Measurements from ENCODE around the gene P3H3.
A peak's percentile ranks its signal among the peaks of the same experiment; 100 is the strongest.

The P3H3 gene

DNA sequence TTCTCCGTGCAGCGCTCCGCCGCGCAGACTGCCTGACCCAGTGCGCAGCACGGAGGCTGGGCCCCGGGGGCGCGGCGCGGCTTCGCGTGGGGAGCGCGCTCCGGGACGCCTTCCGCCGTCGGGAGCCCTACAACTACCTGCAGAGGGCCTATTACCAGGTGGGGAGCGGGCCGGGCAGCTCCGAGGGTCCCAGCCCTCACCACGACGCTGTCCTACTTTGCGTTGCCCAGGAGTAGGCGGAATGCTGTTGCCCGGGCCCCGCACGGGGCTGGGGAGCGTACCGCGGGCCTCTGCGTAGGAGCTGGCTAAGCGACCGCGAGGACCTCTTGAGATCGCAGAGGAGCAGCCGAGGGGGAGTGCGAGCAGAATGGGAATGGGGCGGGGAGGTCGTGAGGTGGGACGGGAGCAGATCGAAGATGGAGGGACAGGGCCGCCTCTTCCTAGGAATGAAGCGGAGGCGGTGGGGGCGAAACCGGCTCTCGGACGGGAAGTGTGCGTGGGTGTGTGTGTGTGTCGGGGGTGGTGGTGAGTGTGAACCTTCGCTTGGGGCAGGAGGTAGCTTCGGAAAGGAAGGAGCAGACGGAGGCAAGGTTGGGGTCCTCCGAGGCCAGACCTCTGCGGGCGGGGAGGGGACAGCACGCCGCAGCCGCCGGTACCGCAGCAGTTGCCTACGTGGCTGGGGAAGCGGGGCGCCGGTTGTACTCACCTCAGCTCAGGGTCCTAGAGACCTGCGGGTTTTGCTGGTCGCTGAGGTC, 751 bp downstream of the P3H3 start:
- peak; percentile 76 for DNase-seq

- DNase-seq = no peak
Observed at GRCh38 chr12:6829536-6830220, 1.5 kb downstream of the P3H3 start.

DNA sequence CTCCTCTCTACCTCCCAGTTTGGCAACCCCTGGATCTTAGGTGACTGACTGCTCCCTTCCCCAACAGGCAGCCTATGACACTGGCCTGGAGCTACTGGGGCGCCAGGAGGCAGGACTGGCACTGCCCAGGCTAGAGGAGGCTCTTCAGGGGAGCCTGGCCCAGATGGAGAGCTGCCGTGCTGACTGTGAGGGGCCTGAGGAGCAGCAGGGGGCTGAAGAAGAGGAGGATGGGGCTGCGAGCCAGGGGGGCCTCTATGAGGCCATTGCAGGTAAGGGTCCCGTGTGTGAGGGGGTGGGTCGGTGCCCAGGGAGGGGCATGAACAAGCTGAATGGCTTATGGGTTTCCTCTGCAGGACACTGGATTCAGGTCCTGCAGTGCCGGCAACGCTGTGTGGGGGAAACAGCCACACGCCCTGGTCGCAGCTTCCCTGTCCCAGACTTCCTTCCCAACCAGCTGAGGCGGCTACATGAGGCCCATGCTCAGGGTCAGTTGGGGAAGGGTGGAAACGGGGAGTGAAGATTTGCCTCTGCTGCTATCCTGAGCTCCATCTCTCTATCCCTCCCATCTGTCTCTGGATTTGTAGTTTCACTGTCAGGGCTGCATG, 2.2 kb downstream of the P3H3 start:
- DNase-seq = no peak

- DNase-seq = no peak
Observed at GRCh38 chr12:6830999-6831398, 2.8 kb downstream of the P3H3 start.

GRCh38 chr12:6831450-6831995, 3.3 kb downstream of the P3H3 start:
- no peak for DNase-seq

- no peak for DNase-seq
Observed at GRCh38 chr12:6832125-6832524, 3.9 kb downstream of the P3H3 start.

- no peak for DNase-seq
Observed at GRCh38 chr12:6833189-6833890, 5.1 kb downstream of the P3H3 start.

DNA sequence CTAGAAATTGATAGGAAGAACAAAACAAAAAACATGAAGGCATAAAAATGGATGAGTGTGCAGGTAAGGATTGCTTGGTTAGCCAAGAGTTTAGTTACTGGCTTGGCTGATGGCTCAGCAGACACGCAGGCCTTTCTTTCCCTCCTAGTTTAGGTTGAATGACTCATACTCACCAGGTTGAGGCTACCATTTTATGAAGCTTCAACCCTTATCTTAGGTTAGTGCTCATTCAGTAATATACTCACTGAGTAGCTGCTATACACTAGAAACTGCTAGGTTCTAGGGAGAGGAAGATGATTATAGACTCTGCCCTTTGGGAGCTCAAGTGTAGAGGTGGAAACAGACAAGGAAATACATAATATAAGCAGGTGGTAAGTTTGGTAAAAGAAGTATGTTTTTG, 6.0 kb downstream of the P3H3 start:
- no peak for DNase-seq

- no peak for DNase-seq
Observed at GRCh38 chr12:6834873-6835272, 6.7 kb downstream of the P3H3 start.

- no peak for DNase-seq
Observed at GRCh38 chr12:6836851-6837250, 8.6 kb downstream of the P3H3 start.

DNA sequence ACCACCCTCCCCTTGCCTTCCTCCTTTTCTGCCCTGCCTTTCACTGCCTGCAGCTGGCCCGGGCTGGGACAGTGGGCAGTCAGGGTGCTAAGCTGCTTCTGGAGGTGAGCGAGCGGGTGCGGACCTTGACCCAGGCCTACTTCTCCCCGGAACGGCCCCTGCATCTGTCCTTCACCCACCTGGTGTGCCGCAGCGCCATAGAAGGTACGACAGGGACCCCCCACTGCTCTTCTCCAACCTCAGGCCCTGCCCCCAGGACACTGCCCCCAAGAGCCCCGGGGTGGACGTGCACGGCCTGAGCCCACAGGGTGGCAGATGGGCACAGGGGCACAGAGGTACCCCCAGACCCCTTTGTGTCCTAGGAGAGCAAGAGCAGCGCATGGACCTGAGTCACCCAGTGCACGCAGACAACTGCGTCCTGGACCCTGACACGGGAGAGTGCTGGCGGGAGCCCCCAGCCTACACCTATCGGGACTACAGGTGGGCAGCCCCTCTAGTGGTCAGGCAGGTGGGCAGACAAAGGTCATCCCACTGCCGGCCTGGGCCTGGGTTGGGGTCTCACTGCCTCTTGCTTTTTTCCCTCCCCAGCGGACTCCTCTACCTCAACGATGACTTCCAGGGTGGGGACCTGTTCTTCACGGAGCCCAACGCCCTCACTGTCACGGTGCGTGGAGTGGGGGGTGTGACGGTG, 9.3 kb downstream of the P3H3 start:
- DNase-seq = no peak

DNA sequence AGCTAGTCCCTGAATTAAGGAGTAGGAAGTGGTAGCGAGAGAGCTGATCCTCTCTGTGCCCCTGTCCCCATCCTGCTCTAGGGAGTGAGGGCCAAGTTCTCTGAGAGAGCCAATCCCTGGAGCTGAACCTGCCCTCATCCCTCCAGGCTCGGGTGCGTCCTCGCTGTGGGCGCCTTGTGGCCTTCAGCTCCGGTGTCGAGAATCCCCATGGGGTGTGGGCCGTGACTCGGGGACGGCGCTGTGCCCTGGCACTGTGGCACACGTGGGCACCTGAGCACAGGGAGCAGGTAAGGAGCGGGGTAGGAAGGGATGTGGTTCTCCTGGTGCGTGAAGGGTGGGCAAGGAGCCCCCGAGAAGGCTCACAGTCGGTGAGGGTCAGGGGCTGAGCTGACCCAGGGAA, 10.6 kb downstream of the P3H3 start:
- no peak for DNase-seq

DNA sequence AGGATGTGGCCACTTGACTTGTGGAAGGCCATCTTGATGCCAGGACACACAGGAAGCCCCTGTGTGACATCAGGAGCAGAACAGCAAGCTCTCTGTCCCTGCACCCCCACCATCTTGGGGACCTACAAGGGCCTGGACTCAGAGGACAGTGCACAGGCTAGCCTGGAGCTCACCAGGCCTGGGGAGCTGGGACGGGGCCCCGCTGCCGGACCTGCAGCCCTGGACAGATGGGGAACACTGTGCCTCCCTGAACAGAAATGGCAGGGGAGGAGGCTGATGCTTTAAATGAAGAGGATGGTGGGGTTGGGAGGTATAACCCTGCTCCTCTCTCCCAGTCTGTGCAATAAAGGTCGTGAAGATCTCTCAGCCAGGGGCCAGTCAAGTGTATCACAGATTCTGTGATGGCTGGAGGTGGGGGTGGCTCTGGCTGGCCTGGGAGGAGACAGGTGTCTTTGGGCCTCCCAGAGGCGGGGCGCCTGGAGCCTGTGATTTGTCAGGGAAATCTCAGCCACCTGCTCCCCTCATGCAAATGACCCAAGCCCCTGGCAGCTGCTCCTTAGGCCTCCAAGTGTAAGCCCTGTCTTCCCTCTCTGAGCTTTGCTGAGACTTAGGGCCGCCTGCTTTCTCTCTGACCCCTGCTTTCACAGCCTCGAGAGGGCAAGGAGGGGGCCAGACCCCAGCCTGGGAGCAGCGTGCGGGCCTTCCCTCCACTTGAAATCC, 11.4 kb downstream of the P3H3 start:
- DNase-seq = peak; percentile 92

DNA sequence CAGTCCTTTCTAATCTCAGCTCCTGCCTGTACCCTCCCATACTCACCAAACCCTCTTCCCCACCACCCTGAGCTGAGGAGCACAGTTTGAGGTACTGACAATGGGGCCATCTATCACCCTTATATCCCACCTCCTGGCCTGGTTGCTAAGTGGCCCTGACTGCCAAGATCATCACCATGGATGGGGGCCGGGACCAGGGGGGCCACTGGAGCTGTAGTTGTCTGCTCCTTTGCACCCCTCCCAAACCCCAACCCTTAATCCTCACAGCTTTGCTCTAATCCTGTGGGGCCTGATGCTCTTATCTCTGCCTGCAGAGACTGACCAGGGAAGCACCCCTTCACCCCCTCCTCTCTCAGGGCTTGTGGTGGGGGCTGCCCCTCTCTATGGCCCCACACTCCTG, 12.1 kb downstream of the P3H3 start:
- DNase-seq = no peak

DNA sequence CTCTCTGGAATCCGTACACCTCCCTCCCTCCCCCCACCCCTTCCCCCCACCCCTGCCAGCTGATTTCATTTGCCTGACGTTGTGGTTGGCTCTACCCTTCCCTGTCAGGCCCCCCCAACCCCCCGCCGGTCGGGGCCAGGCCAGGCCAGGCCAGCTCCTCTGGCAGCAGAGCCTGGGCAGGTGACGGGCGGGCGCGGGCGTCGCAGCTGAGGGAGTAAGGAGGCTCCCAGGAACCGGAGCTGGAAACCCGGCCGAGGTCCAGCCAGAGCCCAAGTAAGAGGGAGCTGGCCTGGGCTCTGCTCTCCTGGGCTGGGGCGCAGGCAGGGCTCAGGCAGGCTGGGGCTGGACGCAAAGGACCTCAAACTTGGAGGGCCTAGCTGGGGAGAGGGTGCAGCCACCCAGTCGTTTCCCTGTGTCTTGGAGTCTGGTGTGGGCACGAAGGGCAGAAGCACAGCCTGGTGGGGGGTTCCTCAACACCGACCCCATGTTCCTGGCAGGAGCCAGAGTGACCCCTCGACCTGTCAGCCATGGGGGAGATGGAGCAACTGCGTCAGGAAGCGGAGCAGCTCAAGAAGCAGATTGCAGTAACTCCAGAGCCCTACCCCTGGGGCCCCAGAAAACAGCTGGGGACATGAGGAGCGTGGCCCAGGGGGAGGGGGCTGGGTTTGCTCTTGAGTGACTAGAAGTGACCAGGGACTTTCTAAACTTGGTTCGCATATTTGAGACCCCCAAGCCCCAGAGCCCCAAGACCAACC, 12.7 kb downstream of the P3H3 start, which contains the start of gene GNB3:
Gene GNB3, plus strand, starts transcription at position 165 of the 755 bp plus-strand sequence. Its CDS starts 363 bp downstream, at position 528.
- no peak for DNase-seq

DNA sequence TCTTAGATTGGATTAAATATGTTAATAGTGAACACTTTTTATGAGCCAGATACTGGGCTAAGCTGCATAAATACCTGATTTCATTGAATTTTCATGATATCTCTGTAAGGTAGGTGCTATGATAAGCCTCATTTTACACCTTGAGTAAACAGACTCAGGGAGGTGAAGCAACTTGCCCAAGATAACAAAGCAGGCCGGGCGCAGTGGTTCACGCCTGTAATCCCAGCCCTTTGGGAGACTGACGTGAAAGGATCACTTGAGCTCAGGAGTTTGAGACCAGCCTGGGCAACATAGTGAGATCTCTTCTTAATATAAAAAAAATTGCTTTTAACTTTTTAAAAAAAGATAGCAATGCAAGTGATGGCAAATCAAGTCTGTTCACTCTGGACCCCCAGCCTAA, 13.9 kb downstream of the P3H3 start:
- DNase-seq = no peak

- peak; percentile 80 for DNase-seq
Observed at GRCh38 chr12:6843118-6843902, 15.1 kb downstream of the P3H3 start.

GRCh38 chr12:6845395-6845794, 17.2 kb downstream of the P3H3 start:
- DNase-seq = no peak

GRCh38 chr12:6846316-6846869, 18.2 kb downstream of the P3H3 start:
- DNase-seq = no peak

- no peak for DNase-seq
Observed at GRCh38 chr12:6847676-6848075, 19.5 kb downstream of the P3H3 start.
